Skeletal muscle tissue (tissue), 4 donors: ENCODE measurements around the gene PKP3. TPM values are rescaled to one million over a fixed set of nuclear protein-coding genes. Genes with fewer than 3 reads are reported as not detected.
A peak's percentile ranks its signal among the peaks of the same experiment; 100 is the strongest.
"Not testable (repeated sequence)": the region's sequence is repeated elsewhere in the genome, so short reads cannot be mapped to it uniquely, and the experiment has no call there.

Experiments
- H3K27ac ChIP-seq: one replicate; pipeline ENCODE4 v1.7.0; 2013; ENCODE audit warnings: mild to moderate bottlenecking, low read depth, low read length, inconsistent platforms
- H3K27me3 ChIP-seq, 3 donors: one replicate each; pipeline ENCODE4 v1.7.0; 2013; ENCODE audit warnings: low read length in 3 of 3; ENCODE audit not compliant: control insufficient read depth in 3 of 3, insufficient read depth in 3 of 3
- H3K36me3 ChIP-seq, 3 donors: one replicate each; pipeline ENCODE4 v1.7.0; 2013; ENCODE audit warnings: low read length in 3 of 3; ENCODE audit not compliant: control insufficient read depth in 3 of 3, insufficient read depth in 3 of 3
- H3K4me1 ChIP-seq, 3 donors: one replicate each; pipeline ENCODE4 v1.7.0; 2013; ENCODE audit warnings: low read length in 3 of 3, mild to moderate bottlenecking in 3 of 3; ENCODE audit not compliant: control insufficient read depth in 3 of 3, insufficient read depth in 3 of 3
- H3K4me3 ChIP-seq, 3 donors: one replicate each; pipeline ENCODE4 v1.7.0; 2013; ENCODE audit warnings: low read length in 3 of 3
- H3K9ac ChIP-seq, 3 donors: one replicate each; pipeline ENCODE4 v1.7.0; 2013; ENCODE audit warnings: low read length in 3 of 3, mild to moderate bottlenecking in 3 of 3, moderate library complexity in 2 of 3, low read depth in 1 of 3
- H3K9me3 ChIP-seq, 3 donors: one replicate each; pipeline ENCODE4 v1.7.0; 2013; ENCODE audit warnings: low read length in 3 of 3; ENCODE audit not compliant: control insufficient read depth in 3 of 3
- total RNA-seq: library from RNA; depleted of rRNA; stranded (reverse); fragments of >200 nt; gene quantifications from one replicate; pipeline ENCODE4 v1.2.3, GENCODE V29; 2014
- donor health status: Osteomylitis.

The PKP3 gene
- total RNA-seq, 1 donor from 2014 or later: 1.0 TPM

DNA sequence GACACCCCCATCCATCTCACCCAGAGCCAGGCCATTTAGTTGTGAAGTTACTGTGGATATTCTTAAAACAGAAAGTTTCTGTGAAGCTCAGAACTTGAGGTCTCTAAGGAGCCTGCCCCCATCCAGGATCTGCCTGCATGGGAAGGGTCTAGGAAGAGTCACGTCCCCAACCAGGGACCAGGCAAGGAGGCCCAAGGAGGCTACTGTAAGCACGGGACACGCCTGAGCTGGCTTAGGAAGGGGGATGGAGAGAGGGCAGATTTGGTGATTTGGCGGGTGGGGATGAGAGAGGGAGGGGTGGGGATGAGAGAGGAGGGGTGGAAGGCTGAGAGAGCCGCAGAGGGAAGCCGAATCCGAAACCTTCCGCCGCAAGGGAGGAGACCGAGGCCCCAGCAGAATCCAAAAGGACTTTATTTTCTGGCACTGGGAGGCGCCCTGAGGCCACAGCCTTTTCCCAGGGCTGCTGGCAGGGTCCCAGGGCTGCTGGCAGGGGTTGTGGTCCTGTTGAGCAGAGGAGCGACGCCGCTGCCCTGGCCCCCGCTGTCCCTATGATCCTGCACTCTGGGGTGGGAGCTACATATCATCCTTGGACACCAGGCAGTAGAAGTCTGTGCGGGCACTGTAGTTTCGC is 11.4 kb downstream of the PKP3 start:
- Histone ChIP-seq H3K4me1 (peaks cover 0 to 13% (median 6%) of the 10 kb centered on the region in 3 donors), H3K27me3 (peaks cover 7 to 31% (median 21%) of the 10 kb centered on the region in 3 donors), H3K4me3 (no peak overlapping the region), H3K27ac (no peak overlapping the region), H3K9ac (no peak overlapping the region), H3K9me3 (no peaks in the 10 kb centered on the region), H3K36me3 (no peaks in the 10 kb centered on the region)

DNA sequence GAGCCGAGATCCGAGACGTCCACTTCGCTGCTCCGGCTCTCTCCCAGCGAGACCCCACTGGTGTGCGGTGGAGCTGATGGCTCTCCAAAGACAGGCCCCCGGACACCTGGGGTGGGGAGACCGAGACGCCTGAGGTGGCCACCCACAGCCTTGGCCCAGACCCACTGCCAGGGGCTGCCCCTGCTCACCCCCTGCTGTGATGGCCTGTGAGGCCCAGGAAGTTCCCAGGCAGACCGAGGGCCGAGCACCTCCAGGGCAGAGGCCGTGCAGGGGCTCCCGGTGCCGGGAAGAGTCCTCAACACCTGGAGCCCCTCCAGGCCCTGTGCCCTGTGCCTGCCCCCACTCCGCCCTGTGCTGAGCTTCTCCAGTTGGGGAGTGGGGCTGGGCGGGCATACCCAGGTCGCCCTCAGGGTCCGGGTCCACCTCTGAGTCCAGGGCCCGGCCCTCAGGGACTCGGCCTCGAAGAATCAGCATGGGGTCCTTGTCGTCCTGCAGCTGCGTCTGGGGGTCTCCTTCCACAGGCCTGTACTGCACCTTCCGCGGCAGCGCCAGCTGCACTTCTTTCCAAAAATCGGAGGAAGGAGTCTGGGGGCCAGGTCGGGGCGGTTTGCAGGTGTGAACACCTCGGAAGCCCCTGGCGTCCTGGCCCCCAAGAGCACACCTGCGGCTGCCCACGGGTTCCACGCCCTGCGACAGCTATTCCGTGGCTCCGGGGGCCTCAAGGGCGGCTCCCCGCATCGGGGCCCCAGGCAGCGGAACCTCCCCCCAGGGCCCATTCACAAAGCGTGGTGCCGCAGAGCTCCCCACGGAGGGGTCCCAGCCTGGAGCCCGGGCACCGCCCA is 12.2 kb downstream of the PKP3 start:
- peaks cover 7 to 31% (median 21%) of the 10 kb centered on the region in 3 donors for H3K27me3 ChIP-seq

DNA sequence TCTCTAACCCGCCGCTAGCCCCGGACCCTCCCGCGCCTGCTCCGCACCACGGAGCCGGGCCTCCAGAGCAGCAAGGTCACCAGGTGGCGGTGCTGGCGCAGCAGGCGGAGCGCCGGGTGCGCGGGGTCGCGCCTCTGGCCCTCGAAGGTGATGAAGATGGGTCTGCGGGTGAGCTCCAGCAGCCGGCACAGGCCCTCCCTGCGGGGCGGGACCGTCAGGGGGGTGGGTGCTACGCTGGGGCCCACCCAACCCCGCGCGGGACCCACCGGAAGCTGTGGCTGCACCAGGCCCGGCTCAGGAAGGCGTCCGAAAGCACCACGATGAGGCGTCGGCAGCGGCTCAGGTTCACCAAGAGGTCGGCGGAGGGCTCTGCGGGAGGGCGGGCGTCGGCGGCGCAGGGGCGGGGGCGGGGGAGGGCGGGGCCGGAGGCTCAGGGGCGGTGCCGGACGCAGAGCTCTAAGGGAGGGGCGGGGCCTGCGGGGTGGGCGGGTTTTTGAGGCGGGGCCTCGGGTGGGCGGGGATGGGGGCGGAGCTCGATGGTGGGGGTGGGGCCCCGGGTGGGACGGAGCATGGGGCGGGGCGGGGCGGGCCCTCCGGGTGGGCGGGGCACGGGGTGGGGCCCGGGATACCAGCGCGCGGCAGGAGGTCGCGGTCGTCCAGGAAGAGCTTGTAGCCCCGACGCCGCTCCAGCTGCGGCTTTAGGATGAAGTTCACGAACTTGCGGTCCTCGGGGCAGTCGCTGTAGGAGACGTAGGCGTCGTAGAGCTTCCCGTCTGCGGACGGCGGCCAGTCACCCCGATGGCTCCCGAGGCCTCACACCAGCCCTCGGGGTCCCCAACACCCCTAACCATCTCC is 13.0 kb downstream of the PKP3 start:
- peak overlapping the region; percentile 43 to 73 (median 63) for H3K4me3 ChIP-seq
- no peaks in the 10 kb centered on the region for H3K36me3 ChIP-seq
- H3K27ac ChIP-seq: no peak overlapping the region
- no peaks in the 10 kb centered on the region for H3K9me3 ChIP-seq
- peak overlapping the region in 2 of 3 donors; percentile 38 to 68 for H3K9ac ChIP-seq
- H3K27me3 ChIP-seq: peaks cover 7 to 31% (median 21%) of the 10 kb centered on the region in 3 donors
- peaks cover 0 to 13% (median 6%) of the 10 kb centered on the region in 3 donors for H3K4me1 ChIP-seq

More for the DNA sequence above, 12.2 kb downstream of the PKP3 start:
- no peaks in the 10 kb centered on the region for H3K9me3 ChIP-seq
- H3K4me3 ChIP-seq: peak overlapping the region; percentile 43 to 73 (median 63)
- H3K27ac ChIP-seq: no peak overlapping the region
- peak overlapping the region in 2 of 3 donors; percentile 38 to 68 for H3K9ac ChIP-seq
- peaks cover 0 to 13% (median 6%) of the 10 kb centered on the region in 3 donors for H3K4me1 ChIP-seq
- H3K36me3 ChIP-seq: no peaks in the 10 kb centered on the region

DNA sequence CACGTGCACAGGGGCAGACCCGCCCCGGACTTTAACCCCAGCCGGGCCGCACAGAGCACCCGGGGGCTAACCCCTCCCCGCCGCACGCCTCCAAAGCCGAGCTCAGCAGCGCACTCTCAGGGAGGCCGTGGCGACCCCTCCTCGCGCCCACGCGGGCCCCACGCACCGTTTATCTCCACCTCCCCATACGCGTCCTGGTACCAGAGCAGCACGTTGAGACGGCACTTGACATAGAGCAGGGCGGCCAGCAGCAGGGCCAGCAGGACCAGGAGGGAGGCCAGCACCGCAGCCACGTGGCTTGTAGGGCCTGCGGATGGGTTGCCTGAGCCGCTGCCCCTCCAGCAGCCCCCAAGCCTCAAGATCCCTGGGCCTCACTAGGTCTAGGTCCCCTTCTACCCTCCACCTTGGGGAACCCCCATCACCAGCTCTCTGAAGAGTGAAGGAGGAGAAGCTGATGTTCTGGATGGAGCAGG is 13.7 kb downstream of the PKP3 start:
- no peak overlapping the region for H3K27ac ChIP-seq
- H3K9ac ChIP-seq: no peak overlapping the region
- no peaks in the 10 kb centered on the region for H3K9me3 ChIP-seq
- no peaks in the 10 kb centered on the region for H3K36me3 ChIP-seq
- H3K4me3 ChIP-seq: peak overlapping the region in 1 of 3 donors; percentile 49
- H3K27me3 ChIP-seq: peaks cover 7 to 31% (median 21%) of the 10 kb centered on the region in 3 donors
- H3K4me1 ChIP-seq: peaks cover 0 to 13% (median 6%) of the 10 kb centered on the region in 3 donors

DNA sequence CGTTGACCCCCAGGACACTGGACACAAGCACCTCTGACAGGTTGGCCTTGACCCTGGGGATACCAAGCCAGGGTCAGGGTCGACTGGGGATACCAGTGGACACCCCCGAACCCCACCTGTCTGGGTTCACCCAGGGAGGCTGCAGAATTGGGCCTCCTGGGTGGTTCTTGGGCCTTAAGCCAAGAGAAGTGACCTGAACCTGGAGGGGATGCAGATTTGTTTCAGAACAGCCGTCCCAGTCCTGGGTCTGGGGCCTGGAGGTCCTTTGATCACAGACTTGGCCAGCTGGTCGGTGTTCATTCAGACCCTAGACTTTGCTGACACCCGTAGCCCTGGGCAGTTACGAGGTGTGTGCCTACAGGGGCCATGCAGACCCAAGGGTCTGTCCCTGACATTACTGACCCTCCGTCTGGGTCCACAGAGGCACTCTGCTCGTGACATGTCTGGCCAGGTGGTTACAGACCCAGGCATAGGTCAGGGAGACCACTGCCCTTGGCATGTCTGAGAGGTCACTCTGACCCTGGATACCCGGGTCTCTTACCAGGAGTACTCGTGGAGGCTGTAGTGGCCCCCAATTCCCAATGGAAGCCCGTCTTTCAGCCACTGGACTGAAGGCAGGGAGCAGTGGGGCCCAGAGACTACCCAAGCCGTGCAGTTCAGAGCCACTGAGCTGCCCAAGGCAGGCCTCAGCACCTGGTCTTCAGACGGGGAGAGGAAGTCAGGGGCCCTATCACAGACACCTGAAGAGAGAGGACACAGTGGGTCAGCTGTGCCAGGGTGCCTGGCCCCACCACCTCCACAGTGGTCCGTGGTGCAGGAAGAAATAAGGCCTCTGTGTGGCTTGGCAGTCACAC is 14.4 kb downstream of the PKP3 start:
- H3K9ac ChIP-seq: no peak overlapping the region
- H3K36me3 ChIP-seq: no peaks in the 10 kb centered on the region
- peaks cover 7 to 31% (median 21%) of the 10 kb centered on the region in 3 donors for H3K27me3 ChIP-seq
- no peak overlapping the region for H3K27ac ChIP-seq
- H3K9me3 ChIP-seq: no peaks in the 10 kb centered on the region
- H3K4me3 ChIP-seq: no peak overlapping the region
- H3K4me1 ChIP-seq: peaks cover 3 to 17% (median 6%) of the 10 kb centered on the region in 3 donors

DNA sequence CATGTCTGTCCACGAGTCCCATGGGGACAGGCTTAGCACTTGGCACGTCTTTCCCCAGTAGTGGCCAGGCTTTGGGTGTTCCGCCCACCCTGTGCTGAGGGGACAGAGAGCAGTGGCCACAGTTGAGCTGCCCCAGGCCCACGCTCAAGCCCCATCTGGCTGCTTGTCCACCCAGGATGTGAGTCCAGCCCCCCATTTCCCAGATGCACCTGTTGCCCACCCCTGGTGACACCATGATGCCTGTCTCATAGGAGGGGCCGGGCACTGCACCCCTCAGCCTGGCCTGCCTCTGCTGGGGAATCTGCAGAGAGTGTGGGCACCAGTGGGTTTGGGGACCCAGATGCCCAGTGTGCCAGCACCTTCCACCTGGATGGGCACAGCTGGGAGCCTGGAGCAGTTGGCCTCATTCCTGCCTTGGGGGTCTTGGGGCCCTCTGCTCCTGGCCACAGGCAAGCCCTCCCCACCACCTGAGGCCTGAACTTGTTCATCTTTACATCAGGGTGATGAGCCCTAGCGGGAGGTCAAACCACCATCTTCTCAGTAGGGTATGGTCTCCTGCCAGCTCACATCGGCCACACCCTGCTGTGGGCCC is 15.1 kb downstream of the PKP3 start:
- Histone ChIP-seq H3K9me3 (no peaks in the 10 kb centered on the region), H3K27ac (no peak overlapping the region), H3K9ac (no peak overlapping the region), H3K36me3 (no peaks in the 10 kb centered on the region), H3K4me3 (no peak overlapping the region), H3K27me3 (peaks cover 8 to 31% (median 21%) of the 10 kb centered on the region in 3 donors), H3K4me1 (peaks cover 4 to 17% (median 6%) of the 10 kb centered on the region in 3 donors)

DNA sequence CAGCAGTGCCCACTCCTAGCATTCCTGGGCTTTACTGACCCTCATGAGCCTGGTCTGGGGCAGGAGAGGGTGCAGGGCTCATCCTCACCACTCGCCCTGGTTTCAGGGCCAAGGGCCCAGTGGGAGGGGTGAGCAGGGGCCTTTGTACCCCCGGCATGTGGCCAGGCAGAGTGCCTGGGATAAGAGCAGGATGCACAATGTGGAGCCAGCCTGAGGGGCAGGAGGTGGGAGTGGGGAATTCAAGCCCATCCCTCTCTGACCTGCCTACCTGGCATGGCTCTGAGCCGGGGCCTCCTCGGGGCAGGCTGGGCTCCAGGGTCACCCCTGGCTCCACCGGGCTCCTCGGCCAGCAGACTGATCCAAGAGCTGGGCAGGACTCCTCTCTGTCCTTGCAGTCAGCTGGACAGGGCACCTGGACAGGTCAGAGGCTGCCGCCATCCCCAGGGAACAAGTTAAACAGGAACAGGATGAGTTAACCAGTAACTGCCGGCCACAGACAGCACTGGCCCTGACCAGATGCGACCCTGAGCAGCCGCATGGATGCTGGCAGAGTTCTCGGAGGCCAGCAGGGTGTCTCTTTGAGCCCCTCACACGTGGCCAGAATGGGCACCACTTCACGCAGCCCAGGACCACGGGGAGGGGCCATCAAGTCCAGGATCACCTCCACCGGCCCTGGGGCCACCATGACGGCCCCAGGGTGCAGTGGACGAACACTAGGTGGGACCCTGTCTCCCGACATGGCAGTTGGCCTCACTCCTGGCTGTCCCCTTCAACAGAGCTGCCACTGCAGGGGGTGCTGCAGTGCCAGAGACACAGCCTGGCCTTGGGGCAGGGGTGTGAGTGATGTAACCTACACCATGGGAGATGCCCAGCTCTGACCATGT is 15.8 kb downstream of the PKP3 start:
- Histone ChIP-seq H3K27ac (no peak overlapping the region), H3K9ac (no peak overlapping the region), H3K4me1 (peaks cover 4 to 21% (median 6%) of the 10 kb centered on the region in 3 donors), H3K9me3 (no peaks in the 10 kb centered on the region), H3K36me3 (no peaks in the 10 kb centered on the region), H3K27me3 (peaks cover 15 to 37% (median 26%) of the 10 kb centered on the region in 3 donors), H3K4me3 (no peak overlapping the region)

DNA sequence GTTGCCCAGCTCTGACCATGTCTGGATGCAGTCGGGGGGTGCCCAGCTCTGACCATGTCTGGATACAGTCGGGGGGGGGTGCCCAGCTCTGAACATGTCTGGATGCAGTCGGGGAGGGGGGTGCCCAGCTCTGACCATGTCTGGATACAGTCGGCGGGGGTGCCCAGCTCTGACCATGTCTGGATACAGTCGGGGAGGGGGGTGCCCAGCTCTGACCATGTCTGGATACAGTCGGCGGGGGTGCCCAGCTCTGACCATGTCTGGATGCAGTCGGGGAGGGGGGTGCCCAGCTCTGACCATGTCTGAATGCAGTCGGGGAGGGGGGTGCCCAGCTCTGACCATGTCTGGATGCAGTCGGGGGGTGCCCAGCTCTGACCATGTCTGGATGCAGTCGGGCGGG is 16.7 kb downstream of the PKP3 start:
- not testable (repeated sequence) for H3K4me3 ChIP-seq, H3K36me3 ChIP-seq, H3K27ac ChIP-seq, H3K9me3 ChIP-seq, H3K9ac ChIP-seq
- H3K27me3 ChIP-seq: peaks cover 20 to 43% (median 30%) of the 10 kb centered on the region in 3 donors
- H3K4me1 ChIP-seq: peaks cover 4 to 19% (median 8%) of the 10 kb centered on the region in 3 donors
